Heart left ventricle (tissue), 13 donors: ENCODE data around the gene CENPH.

Experiments used
- POLR2A ChIP-seq, 2 donors: fragments of 450-650 bp; IDR thresholded peaks; one replicate each; pipeline ENCODE4 v1.6.1; 2017; ENCODE audit warnings: antibody characterized with exemption in 2 of 2, mild to moderate bottlenecking in 2 of 2, moderate library complexity in 2 of 2
- TF ChIP-seq, protein P1 (sequence below), 12 donors: fragments of 200-600 bp; sonication (generic) in 4 of 12; IDR thresholded peaks; one replicate each; pipeline versions ENCODE4 v1.5.0 to v1.8.0; 2018 to 2022; ENCODE audit warnings: antibody characterized with exemption in 12 of 12, mild to moderate bottlenecking in 5 of 12
- donor health status: ischemic (EF 13 %, LVEDD 7.1; RV severe dilation, severe dysfunction).
- donor health status: DM: no; HTN: yes; CAD: no.
- donor health status: DM: no; HTN: no; CAD: no.
- donor health status: ischemic (EF 25% LVEDD 6.9; RV normal size, moderate dysfunction).
- donor health status: ischemic (EF 25% LVEDD 5.7; RV mildly dilated, moderate dysfunction).
- donor health status: ischemic (EF 35%, LVEDD 5.7; RV mildly dilated, moderate dysfunction).
- donor health status: nonischemic (EF 11% LVEDD 7.7; RV severe dilation, severe dysfunction).
- donor health status: DM: yes; HTN: yes; CAD: no.
- donor health status: PGD.
- donor health status: ischemic (EF 29% LVEDD 5.4; RV normal size, mild dysfunction).
- donor health status: nonischemic (EF 23%, LVEDD 6.1; RV moderate dilation, normal function).

DNA sequence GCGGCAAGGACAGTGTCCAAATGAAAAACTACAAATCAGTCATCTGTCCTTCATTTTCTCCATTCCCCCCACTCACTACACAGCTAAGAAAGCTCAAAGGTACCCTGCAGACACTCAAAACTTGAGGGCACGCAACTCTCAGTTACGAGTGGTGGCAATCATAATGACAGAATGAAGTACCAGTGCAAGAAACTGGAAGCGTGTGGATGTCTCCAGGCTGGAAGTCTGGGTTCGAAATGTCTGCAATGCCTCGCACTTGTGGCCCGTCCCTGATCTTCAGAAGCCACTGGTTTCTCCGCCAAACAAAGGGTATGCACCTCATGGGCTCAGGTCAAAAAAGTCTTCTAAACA, 597 bp upstream of the CENPH start:
- TF ChIP-seq, protein P1, sequence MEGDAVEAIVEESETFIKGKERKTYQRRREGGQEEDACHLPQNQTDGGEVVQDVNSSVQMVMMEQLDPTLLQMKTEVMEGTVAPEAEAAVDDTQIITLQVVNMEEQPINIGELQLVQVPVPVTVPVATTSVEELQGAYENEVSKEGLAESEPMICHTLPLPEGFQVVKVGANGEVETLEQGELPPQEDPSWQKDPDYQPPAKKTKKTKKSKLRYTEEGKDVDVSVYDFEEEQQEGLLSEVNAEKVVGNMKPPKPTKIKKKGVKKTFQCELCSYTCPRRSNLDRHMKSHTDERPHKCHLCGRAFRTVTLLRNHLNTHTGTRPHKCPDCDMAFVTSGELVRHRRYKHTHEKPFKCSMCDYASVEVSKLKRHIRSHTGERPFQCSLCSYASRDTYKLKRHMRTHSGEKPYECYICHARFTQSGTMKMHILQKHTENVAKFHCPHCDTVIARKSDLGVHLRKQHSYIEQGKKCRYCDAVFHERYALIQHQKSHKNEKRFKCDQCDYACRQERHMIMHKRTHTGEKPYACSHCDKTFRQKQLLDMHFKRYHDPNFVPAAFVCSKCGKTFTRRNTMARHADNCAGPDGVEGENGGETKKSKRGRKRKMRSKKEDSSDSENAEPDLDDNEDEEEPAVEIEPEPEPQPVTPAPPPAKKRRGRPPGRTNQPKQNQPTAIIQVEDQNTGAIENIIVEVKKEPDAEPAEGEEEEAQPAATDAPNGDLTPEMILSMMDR (IDR thresholded peaks at IDR 0.05), result no peak
- no peak for TF ChIP-seq POLR2A (IDR thresholded peaks at IDR 0.05)
